Caco-2 (cell line): ENCODE results near the gene DGCR2. TPM values are rescaled to one million over a fixed set of nuclear protein-coding genes. Genes with fewer than 3 reads are reported as not detected.

Experiments
- BruUV-seq: library from RNA; stranded (reverse); fragments of 400-500 nt; replicated peaks from 2 replicates; lab custom pipeline; 2021; lab: Mats Ljungman, UMichigan
- CTCF ChIA-PET: fragments of 300-600 bp; sonication (Branson Sonifier 250); formaldehyde crosslinking; loops from one replicate; lab custom pipeline; 2022; ENCODE audit warnings: antibody characterized with exemption; lab: Charles Lee
- POLR2A ChIA-PET: fragments of 300-600 bp; sonication (Branson Sonifier 250); formaldehyde crosslinking; loops from one replicate; lab custom pipeline; 2022; ENCODE audit warnings: antibody characterized with exemption; lab: Charles Lee
- DNase-seq, 2 experiments: peaks; one replicate each; pipeline versions ENCODE4 v3.0.0 to v3.0.0-alpha.2; 2020 to 2022
- H3K27me3 ChIP-seq: replicated peaks from 2 replicates; pipeline ENCODE4 v1.6.0; 2011; ENCODE audit warnings: low read length; ENCODE audit not compliant: control insufficient read depth, insufficient read depth
- H3K36me3 ChIP-seq: 2 replicates; pipeline ENCODE4 v1.5.1; 2011; ENCODE audit warnings: low read length; ENCODE audit not compliant: control insufficient read depth, insufficient read depth
- H3K4me1 ChIP-seq: fragments of 250-450 bp; sonication (Bioruptor Pico); 2 replicates; pipeline ENCODE4 v1.5.1; 2020; ENCODE audit warnings: mild to moderate bottlenecking
- H3K4me3 ChIP-seq: 2 replicates; pipeline ENCODE4 v1.5.1; 2011; ENCODE audit warnings: low read depth, mild to moderate bottlenecking, control low read depth, low read length
- H3K9me3 ChIP-seq: fragments of 250-450 bp; sonication (Bioruptor Pico); 2 replicates; pipeline ENCODE4 v1.5.1; 2020; ENCODE audit warnings: mild to moderate bottlenecking, moderate library complexity
- H3K27ac Mint-ChIP-seq: one replicate; pipeline ENCODE4 v1.8.0; 2022; ENCODE audit warnings: mixed read lengths; ENCODE audit not compliant: unreplicated experiment
- H3K27me3 Mint-ChIP-seq: one replicate; pipeline ENCODE4 v1.8.0; 2022; ENCODE audit warnings: mixed read lengths; ENCODE audit not compliant: insufficient read depth, unreplicated experiment
- H3K36me3 Mint-ChIP-seq: one replicate; pipeline ENCODE4 v1.8.0; 2022; ENCODE audit warnings: mild to moderate bottlenecking, mixed read lengths; ENCODE audit not compliant: insufficient read depth, unreplicated experiment
- H3K4me1 Mint-ChIP-seq: one replicate; pipeline ENCODE4 v1.8.0; 2022; ENCODE audit warnings: low read depth, mixed read lengths; ENCODE audit not compliant: unreplicated experiment
- H3K4me3 Mint-ChIP-seq: one replicate; pipeline ENCODE4 v1.8.0; 2022; ENCODE audit warnings: mild to moderate bottlenecking, moderate library complexity, mixed read lengths; ENCODE audit not compliant: unreplicated experiment
- H3K9me3 Mint-ChIP-seq: one replicate; pipeline ENCODE4 v1.8.0; 2022; ENCODE audit warnings: mixed read lengths; ENCODE audit not compliant: unreplicated experiment
- CTCF ChIP-seq, 2 experiments: fragments of 200-600 bp in 1 of 2; IDR thresholded peaks; 1 replicate in 1 of 2; 2 replicates in 1 of 2; pipeline versions ENCODE4 v1.5.1 to v1.8.0; 2011 to 2022; ENCODE audit warnings: antibody characterized with exemption in 1 of 2, control low read depth in 1 of 2, inconsistent platforms in 1 of 2, low read depth in 1 of 2, low read length in 1 of 2, mild to moderate bottlenecking in 1 of 2, moderate library complexity in 1 of 2; ENCODE audit not compliant: insufficient read depth in 1 of 2, severe bottlenecking in 1 of 2, unreplicated experiment in 1 of 2
- intact Hi-C: fragments of 100-400 bp; cut with micrococcal nuclease; formaldehyde crosslinking; loops from one replicate; pipeline ENCODE4 v1.10.0; 2022; ENCODE audit not compliant: unreplicated experiment
- total RNA-seq: library from RNA; stranded (reverse); gene quantifications from 2 replicates; pipeline ENCODE4 v1.2.3, GENCODE V29; 2022

Gene DGCR2
- total RNA-seq, 1 experiment from 2014 or later = 67.9 TPM

DNA sequence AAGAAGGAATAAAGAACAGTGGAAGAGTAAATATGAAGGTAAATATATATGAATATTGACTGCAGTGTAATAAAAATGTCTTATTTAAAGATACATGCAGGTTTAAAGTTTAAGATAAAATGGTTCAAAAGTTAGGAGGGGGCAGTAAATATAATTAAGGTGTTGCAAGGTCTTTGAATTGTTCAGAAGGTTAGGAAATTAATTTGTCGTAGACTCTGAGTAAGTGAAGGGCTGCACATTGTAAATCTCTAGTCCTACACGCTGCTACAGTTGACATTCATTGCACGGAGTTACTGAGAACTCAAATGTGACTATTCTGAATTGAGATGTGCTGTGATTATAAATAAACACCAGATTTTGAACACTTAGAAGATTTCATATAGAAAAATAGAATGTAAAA lies 116.3 kb downstream of the DGCR2 start:
- POLR2A ChIA-PET = no interaction called here
- H3K27me3 ChIP-seq = no peaks in the 10 kb centered on the region
- no peaks in the 10 kb centered on the region for H3K36me3 ChIP-seq
- H3K27me3 Mint-ChIP-seq = peaks cover 2% of the 10 kb centered on the region
- H3K9me3 Mint-ChIP-seq = no peaks in the 10 kb centered on the region
- no peaks in the 10 kb centered on the region for H3K4me1 Mint-ChIP-seq
- DNase-seq = no peak
- CTCF ChIA-PET = no interaction called here
- H3K27ac Mint-ChIP-seq = no peak overlapping the region
- no peaks in the 10 kb centered on the region for H3K9me3 ChIP-seq
- no peak for TF ChIP-seq CTCF (IDR thresholded peaks at IDR 0.05; ENCODE audit: insufficient read depth in 1 of 2, low read depth in 1 of 2, low read length in 1 of 2, severe bottlenecking in 1 of 2, unreplicated experiment in 1 of 2)
- no peak overlapping the region for H3K4me3 ChIP-seq
- no peaks in the 10 kb centered on the region for H3K36me3 Mint-ChIP-seq
- H3K4me1 ChIP-seq = no peaks in the 10 kb centered on the region
- BruUV-seq = no TSS peak
- intact Hi-C loops = no loop called here
- H3K4me3 Mint-ChIP-seq = no peak overlapping the region

- Histone ChIP-seq H3K36me3 (no peaks in the 10 kb centered on the region), H3K27me3 (no peaks in the 10 kb centered on the region), H3K9me3 (no peaks in the 10 kb centered on the region), H3K4me3 (no peak overlapping the region), H3K4me1 (no peaks in the 10 kb centered on the region)
- no peak for TF ChIP-seq CTCF (IDR thresholded peaks at IDR 0.05; ENCODE audit: insufficient read depth in 1 of 2, low read depth in 1 of 2, low read length in 1 of 2, severe bottlenecking in 1 of 2, unreplicated experiment in 1 of 2)
- Mint-ChIP-seq H3K4me3 (no peak overlapping the region), H3K27ac (no peak overlapping the region), H3K36me3 (no peaks in the 10 kb centered on the region), H3K27me3 (peaks cover 2% of the 10 kb centered on the region), H3K4me1 (no peaks in the 10 kb centered on the region), H3K9me3 (no peaks in the 10 kb centered on the region)
- no peak for DNase-seq
- intact Hi-C loops = no loop called here
- BruUV-seq = no TSS peak
- ChIA-PET POLR2A (no interaction called here), CTCF (no interaction called here)
These were observed 117.7 kb downstream of the DGCR2 start for GRCh38 chr22:19004471-19004870.

DNA sequence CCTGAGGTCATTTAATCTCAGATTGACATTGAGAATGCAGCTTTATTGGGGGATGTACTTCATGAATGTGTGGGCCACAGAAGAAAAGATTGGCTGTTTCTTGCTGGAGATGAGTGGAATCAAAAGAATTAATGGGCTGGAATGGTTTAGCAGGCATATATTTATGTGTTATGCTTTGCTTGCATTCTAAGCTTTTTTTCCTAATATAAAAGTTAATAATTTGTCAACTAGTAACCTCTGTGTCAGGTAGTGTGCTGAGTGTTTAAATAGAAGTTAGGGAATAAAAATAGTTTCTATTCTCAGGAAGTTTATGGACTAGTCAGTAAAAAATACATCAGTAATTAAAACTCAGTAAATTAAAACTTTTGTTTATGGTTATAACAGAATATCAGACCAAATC lies 118.7 kb downstream of the DGCR2 start:
- Mint-ChIP-seq H3K27ac (no peak overlapping the region), H3K27me3 (peaks cover 2% of the 10 kb centered on the region), H3K36me3 (no peaks in the 10 kb centered on the region), H3K4me3 (no peak overlapping the region), H3K4me1 (no peaks in the 10 kb centered on the region), H3K9me3 (no peaks in the 10 kb centered on the region)
- no peaks in the 10 kb centered on the region for H3K9me3 ChIP-seq
- no peaks in the 10 kb centered on the region for H3K4me1 ChIP-seq
- ChIA-PET POLR2A (no interaction called here), CTCF (no interaction called here)
- no peak for TF ChIP-seq CTCF (IDR thresholded peaks at IDR 0.05; ENCODE audit: insufficient read depth in 1 of 2, low read depth in 1 of 2, low read length in 1 of 2, severe bottlenecking in 1 of 2, unreplicated experiment in 1 of 2)
- intact Hi-C loops = no loop called here
- H3K36me3 ChIP-seq = no peaks in the 10 kb centered on the region
- H3K27me3 ChIP-seq = no peaks in the 10 kb centered on the region
- H3K4me3 ChIP-seq = no peak overlapping the region
- DNase-seq = no peak
- no TSS peak for BruUV-seq
